CD4-positive, alpha-beta T cell treated with Interleukin-4 for 4 hours (primary cell): ENCODE data around the gene ACBD5.
"Not testable (repeated sequence)": the region's sequence is repeated elsewhere in the genome, so short reads cannot be mapped to it uniquely, and the experiment has no call there.

Experiments used
- DNase-seq: peaks from one replicate; pipeline ENCODE4 v3.0.0-alpha.2; 2020

The ACBD5 gene

DNA sequence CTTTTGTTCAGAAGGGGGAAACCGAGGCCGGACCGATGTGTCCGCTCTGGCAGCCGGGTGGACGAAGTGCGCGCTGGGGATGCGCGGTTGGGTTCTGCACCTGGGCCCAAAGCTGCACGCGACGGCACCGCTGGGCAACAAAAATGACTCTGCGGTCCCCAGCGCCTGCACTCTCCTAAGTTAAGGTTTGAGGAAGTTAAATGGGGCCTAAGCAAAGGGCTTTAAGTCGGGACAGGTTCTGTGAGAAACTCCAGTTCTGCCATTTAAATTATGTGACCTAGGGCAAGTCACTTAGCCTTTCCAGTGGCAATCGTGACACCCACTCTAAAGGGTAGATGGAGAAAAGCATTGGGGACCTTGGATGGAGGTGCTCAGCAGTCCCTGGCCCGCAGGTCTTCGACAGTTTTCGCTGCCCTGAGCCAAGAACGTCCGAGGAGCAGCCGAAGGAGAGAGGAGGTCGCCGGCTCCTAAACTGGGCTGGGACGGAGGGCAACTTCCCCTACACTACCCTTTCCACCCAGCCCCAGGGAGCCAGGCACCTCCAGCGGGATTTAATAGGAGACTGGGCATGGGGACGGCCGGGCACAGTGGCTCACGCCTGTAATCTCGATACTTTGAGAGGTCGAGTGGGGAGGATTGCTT lies 534 bp upstream of the ACBD5 start:
- peak; percentile 18 for DNase-seq

GRCh38 chr10:27237531-27237930 lies 3.1 kb downstream of the ACBD5 start:
- not testable (repeated sequence) for DNase-seq

DNA sequence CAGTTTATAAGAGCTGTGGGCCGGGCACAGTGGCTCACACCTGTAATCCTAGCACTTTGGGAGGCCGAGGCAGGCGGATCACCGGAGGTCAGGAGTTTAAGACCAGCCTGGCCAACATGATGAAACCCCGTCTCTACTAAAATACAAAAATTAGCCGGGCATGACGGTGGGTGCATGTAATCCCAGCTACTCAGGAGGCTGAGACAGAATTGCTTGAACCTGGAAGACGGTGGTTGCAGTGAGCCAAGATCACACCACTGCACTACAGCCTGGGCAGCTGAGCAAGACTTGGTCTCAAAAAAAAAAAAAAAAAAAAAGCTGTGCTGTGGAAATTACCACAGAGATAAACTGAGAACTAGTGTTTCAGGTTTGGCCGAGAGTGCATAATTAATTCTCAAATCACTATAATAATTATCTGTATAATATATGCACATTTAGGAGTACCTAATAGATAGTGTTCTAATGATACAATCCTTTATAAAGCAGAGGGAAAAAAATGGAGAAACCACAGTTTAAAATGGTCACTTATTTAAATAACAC lies 3.9 kb downstream of the ACBD5 start:
- not testable (repeated sequence) for DNase-seq

DNA sequence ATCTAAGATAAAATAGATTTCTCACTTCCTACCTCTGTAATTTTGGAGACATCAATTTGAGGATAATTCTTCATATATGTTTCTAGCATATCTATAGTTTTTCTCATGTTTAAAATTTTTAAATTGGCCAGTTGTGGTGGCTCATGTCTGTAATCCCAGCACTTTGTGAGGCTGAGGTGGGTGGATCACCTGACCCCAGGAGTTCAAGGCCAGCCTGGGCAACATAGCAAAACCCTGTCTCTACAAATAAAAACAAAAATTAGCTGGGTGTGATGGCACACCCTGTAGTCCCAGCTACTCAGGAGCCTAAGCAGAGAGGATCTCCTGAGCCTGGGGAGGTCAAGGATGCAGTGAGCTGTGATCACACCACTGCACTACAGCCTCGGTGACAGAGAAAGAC lies 4.9 kb downstream of the ACBD5 start:
- DNase-seq, result no peak

DNA sequence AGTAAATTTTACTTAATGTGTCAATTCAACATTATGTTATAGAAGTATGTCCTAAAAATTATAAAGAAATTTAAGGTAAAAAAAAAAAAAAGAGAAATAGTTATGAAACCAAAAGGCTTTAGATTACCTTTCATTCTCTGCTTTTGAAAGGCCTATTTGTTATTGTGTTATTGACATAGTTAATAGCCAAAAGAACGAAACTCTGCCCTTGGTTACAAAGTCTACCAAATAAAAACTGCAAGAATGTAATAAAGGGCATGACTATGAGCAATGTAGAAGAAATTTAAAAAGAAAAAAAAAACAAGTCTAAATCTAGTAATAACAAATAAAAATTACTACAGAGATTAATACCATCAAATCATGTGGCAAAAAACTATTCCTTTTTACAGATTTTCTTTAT lies 10.6 kb downstream of the ACBD5 start:
- no peak for DNase-seq

GRCh38 chr10:27225642-27226257 lies 14.8 kb downstream of the ACBD5 start:
- peak; percentile 33 for DNase-seq

- DNase-seq, result peak; percentile 33
Observed at GRCh38 chr10:27225011-27225590, 15.5 kb downstream of the ACBD5 start.

DNA sequence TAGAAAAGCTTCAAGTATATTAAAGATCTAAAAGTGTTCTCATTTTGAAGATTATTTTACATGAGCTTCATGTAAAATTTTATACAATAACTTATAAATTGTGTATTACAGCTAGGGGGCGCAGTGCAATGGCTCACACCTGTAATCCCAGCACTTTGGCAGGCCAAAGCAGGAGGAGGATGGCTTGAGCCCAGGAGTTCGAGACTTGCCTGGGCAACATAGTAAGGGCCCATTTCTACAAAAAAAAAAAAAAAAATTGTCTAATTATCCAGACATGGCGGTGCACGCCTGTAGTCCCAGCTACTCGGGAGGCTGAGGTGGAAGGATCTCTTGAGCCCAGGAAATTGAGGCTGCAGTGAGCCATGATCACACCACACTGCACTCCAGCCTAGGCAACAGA lies 16.6 kb downstream of the ACBD5 start:
- DNase-seq, result peak; percentile 53

DNA sequence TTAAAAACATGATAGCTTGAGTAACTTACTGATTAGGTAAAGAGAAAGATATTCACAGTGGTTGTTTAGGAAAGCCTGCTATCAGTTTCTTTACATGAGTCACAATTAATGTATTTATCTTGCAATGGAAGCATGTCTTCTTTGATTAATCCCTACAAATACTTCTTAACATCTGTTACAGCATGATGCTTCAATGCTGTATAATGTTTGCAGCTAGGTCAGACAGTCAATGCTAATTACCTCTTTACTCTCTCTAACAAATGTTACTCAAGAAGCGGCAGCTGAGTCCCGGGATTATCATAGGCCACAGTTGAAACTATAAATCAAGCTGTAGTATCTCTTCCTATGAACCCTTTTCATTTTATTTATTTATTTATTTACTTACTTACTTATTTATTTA lies 33.2 kb downstream of the ACBD5 start:
- DNase-seq, result no peak

DNA sequence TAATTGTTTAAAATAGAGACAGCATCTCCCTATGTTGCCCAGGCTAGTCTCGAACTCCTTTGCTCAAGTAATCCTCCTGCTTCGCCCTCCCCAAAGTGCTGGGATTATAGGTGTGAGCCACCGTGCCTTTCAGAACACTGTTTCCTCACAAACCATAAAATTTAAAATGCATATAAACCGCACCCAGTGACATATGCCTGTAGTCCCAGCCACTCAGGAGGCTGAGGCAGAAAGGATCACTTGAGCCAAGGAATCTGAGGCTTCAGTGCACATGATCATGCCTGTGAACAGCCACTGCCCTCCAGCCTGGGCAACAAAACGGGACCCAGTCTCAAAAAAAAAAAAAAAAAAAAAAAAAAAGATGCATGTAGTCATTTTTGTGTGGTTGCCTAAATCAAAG lies 36.8 kb downstream of the ACBD5 start:
- no peak for DNase-seq

DNA sequence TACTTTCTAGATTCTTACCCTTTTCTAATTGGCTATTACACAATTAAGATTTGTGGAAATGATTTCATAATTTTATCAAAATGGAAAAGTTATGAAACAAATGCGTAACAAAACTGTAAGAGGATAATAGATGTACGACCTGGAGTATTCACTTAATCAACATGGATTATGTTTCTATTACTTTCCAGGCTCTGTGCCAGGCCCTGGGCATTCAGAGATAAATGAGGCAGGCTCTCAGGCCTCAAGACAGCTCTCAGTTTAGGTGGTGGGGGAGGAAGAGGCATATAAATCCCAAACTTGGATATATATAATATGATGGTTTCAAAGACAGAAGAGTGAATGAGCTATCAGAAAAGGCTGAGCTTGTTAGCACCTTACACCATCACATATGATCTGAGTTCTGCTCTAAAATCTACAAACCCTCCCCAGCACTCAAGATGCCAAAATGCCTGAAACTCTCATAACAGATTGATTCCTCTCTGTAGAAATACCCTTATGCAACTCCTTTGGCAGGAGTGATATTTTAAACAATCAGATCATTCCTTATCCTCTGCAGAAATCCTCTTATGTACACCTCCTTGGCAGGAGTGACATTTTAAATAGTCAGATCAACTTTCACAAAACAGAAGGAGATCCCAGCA lies 42.5 kb downstream of the ACBD5 start:
- DNase-seq, result no peak

- no peak for DNase-seq
Observed at GRCh38 chr10:27192284-27192683, 48.3 kb downstream of the ACBD5 start.

DNA sequence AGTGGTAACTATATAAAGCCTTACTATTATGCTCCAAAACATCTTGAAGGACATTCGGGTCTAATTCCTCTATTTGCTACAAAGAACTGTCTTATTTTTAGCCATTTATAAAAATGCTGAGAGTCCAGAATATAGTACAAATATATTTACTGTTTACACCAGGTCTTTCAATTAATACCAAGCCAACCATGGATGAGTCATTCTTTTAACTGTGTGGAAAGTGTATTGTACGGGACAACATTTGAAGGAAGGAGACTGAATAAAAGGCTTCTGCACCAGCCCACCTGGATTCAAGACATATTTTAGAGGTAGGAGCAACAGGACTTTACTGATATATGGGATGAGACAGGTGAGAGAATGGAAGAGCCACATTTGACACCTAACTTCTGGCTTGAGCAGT lies 50.1 kb downstream of the ACBD5 start:
- DNase-seq, result no peak

- DNase-seq, result no peak
Observed at GRCh38 chr10:27188897-27189296, 51.7 kb downstream of the ACBD5 start.

DNA sequence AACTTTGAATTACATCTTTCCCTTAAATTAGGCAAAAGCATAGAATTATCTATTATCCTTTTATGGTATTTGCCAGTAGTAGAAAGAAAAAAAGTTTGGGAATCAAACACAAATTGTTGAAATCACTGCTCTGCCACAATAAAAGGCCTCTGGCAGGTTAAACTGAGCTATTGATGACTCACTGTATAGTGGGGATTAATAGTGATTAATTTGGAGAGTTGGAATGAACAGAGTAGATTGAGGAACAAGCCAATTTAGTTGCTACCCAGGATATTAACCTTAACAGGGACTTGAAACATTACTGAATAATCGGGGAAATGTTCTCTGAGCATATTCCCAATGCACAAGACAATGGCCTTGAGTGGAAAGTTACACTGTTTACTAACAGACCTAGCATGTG lies 52.3 kb downstream of the ACBD5 start:
- DNase-seq, result no peak

DNA sequence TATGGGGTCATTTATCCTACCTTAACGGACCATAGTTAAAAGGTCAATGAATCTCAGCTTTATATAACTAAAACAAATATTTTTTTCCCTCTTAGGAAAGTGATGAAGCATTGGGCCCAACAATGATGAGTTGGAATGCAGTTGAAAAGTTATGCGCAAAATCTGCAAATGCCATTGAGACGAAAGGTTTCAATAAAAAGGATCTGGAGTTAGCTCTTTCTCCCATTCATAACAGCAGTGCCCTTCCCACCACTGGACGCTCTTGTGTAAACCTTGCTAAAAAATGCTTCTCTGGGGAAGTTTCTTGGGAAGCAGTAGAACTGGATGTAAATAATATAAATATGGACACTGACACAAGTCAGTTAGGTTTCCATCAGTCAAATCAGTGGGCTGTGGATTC lies 70.7 kb downstream of the ACBD5 start:
- no peak for DNase-seq

GRCh38 chr10:27158421-27158820 lies 82.2 kb downstream of the ACBD5 start:
- DNase-seq, result no peak

DNA sequence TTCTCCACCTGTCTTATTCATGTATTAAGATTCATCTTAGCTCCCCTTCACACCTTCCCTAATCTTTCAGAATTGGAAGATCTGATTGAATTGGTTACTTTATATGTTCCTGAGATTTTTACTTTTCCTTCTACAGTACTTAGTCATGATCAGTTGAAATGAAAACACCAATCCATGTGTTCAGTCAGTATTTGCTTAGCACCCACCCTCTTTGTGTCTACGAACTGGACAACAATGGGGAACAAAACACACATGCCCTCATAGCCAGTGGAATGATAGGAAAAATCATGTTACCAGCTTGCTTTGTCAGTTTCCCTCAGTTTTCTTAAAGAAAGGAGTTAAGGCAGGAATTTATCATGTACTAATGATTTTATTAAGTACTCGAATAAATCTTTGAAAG lies 83.4 kb downstream of the ACBD5 start:
- DNase-seq, result no peak

DNA sequence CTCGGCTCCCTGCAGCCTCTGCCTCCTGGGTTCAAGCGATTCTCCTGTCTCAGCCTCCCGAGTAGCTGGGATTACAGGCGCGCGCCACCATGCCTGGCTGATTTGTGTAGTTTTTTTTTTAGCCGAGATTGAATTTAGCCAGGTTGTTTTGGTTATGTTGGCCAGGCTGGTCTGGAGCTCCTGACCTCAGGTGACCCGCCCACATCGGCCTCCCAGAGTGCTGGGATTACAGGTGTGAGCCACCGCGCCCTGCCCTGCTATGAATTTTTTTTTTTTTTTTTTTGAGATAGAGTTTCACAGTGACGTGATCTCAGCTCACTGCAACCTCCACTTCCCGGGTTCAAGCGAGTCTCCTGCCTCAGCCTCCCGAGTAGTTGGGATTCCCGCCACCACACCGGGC lies 84.0 kb downstream of the ACBD5 start:
- DNase-seq, result not testable (repeated sequence)

GRCh38 chr10:27155066-27155754 lies 85.4 kb downstream of the ACBD5 start, which contains the start of gene MASTL:
MASTL (plus strand) TSS chr10:27155352; CDS start chr10:27155427, 75 bp downstream.
- DNase-seq, result peak; percentile 94

DNA sequence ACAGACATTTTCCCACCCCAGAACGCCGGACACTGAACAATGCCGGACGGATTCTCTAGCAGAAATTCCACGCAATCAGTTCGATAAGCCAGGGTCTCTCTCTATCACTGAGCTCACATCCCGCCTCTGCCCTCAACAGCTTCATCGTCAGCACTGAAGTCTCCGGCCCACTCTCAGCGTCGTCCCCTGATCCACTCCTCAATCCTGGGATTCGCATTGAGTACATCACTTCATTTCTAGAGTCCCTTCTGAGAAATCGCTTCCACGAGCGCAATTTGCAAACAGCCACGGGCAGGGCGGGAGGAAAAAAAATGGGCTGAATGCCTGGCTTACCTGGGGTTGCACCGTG lies 86.8 kb downstream of the ACBD5 start:
- DNase-seq, result no peak

GRCh38 chr10:27153329-27153728 lies 87.3 kb downstream of the ACBD5 start:
- DNase-seq, result no peak

GRCh38 chr10:27152687-27153086 lies 87.9 kb downstream of the ACBD5 start:
- no peak for DNase-seq
